ENCODE data around the gene GDAP2.
"Not testable (repeated sequence)": the region's sequence is repeated elsewhere in the genome, so short reads cannot be mapped to it uniquely, and the experiment has no call there.

DNA sequence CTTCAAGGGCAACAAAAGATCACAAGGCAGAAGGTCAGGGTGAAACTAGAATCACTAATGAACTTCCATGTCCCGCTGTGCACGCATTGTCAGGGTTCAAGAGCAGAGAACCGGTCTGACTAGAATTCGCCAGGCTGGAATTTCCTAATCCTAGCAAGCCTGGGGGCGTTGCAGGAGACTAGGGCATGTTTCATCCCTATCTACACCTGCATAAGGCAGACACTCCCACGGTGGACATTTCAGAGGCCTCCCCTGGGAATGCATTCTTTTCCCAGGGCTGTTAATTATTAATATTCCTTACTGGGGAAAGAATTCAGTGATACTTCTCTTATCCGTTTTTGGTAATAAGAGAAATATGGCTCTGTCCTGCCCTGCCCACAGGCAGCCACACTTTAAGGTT, 6.7 kb downstream of the GDAP2 start:
- TF ChIP-seq, protein P1, sequence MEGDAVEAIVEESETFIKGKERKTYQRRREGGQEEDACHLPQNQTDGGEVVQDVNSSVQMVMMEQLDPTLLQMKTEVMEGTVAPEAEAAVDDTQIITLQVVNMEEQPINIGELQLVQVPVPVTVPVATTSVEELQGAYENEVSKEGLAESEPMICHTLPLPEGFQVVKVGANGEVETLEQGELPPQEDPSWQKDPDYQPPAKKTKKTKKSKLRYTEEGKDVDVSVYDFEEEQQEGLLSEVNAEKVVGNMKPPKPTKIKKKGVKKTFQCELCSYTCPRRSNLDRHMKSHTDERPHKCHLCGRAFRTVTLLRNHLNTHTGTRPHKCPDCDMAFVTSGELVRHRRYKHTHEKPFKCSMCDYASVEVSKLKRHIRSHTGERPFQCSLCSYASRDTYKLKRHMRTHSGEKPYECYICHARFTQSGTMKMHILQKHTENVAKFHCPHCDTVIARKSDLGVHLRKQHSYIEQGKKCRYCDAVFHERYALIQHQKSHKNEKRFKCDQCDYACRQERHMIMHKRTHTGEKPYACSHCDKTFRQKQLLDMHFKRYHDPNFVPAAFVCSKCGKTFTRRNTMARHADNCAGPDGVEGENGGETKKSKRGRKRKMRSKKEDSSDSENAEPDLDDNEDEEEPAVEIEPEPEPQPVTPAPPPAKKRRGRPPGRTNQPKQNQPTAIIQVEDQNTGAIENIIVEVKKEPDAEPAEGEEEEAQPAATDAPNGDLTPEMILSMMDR (IDR thresholded peaks at IDR 0.05), result not testable (repeated sequence)
- TF ChIP-seq POLR2A, POLR2AphosphoS5 (IDR thresholded peaks at IDR 0.05): not testable (repeated sequence)

All from breast epithelium (tissue), 3 donors.